Astrocyte (in vitro differentiated cells and primary cell): Measurements from ENCODE around the gene FYN. TPM values are rescaled to one million over a fixed set of nuclear protein-coding genes. Genes with fewer than 3 reads are reported as not detected.

Source experiments
- DNase-seq: peaks from one replicate; pipeline ENCODE4 v3.0.0-alpha.2; 2010; ENCODE audit warnings: low read depth
- FAIRE-seq: peaks from 2 replicates; lab custom pipeline; 2011; peaks lifted over from hg19 to GRCh38; lab: Jason Lieb, UNC
- H2AFZ ChIP-seq: 2 replicates; pipeline ENCODE4 v1.6.0; 2012; ENCODE audit warnings: low read depth, low read length, inconsistent platforms
- H3K27ac ChIP-seq: 2 replicates; pipeline ENCODE4 v1.5.1; 2011; ENCODE audit warnings: low read depth, low read length, inconsistent platforms
- H3K27me3 ChIP-seq: 2 replicates; pipeline ENCODE4 v1.6.0; 2011; ENCODE audit warnings: low read length, inconsistent platforms; ENCODE audit not compliant: insufficient read depth
- H3K36me3 ChIP-seq: 2 replicates; pipeline ENCODE4 v1.5.1; 2011; ENCODE audit warnings: low read length, inconsistent platforms; ENCODE audit not compliant: insufficient read depth
- H3K4me1 ChIP-seq: 2 replicates; pipeline ENCODE4 v1.5.1; 2011; ENCODE audit warnings: low read length, inconsistent platforms; ENCODE audit not compliant: insufficient read depth
- H3K4me2 ChIP-seq: 2 replicates; pipeline ENCODE4 v1.6.0; 2012; ENCODE audit warnings: low read length, inconsistent platforms
- H3K4me3 ChIP-seq: 2 replicates; pipeline ENCODE4 v1.5.1; 2011; ENCODE audit warnings: low read depth, mild to moderate bottlenecking, low read length, inconsistent platforms; ENCODE audit not compliant: insufficient read depth
- H3K79me2 ChIP-seq: 2 replicates; pipeline ENCODE4 v1.6.0; 2012; ENCODE audit warnings: mild to moderate bottlenecking, low read length, inconsistent platforms; ENCODE audit not compliant: insufficient read depth
- H3K9ac ChIP-seq: 2 replicates; pipeline ENCODE4 v1.6.0; 2012; ENCODE audit warnings: mild to moderate bottlenecking, low read length, inconsistent platforms
- H3K9me3 ChIP-seq: 2 replicates; pipeline ENCODE4 v1.5.1; 2012; ENCODE audit warnings: low read depth, mild to moderate bottlenecking, low read length, inconsistent platforms; ENCODE audit not compliant: insufficient read depth
- H4K20me1 ChIP-seq: 2 replicates; pipeline ENCODE4 v1.6.0; 2012; ENCODE audit warnings: low read length, inconsistent platforms; ENCODE audit not compliant: insufficient read depth
- H3K27ac Mint-ChIP-seq: one replicate; pipeline ENCODE4 v1.8.0; 2021; ENCODE audit warnings: mild to moderate bottlenecking, mixed read lengths; ENCODE audit not compliant: unreplicated experiment
- H3K27me3 Mint-ChIP-seq: one replicate; pipeline ENCODE4 v1.8.0; 2021; ENCODE audit warnings: low read depth, mixed read lengths; ENCODE audit not compliant: unreplicated experiment
- H3K36me3 Mint-ChIP-seq: one replicate; pipeline ENCODE4 v1.8.0; 2021; ENCODE audit warnings: low read depth, mixed read lengths; ENCODE audit not compliant: unreplicated experiment
- H3K4me1 Mint-ChIP-seq: one replicate; pipeline ENCODE4 v1.8.0; 2021; ENCODE audit warnings: low read depth, mixed read lengths; ENCODE audit not compliant: unreplicated experiment
- H3K4me3 Mint-ChIP-seq: one replicate; pipeline ENCODE4 v1.8.0; 2021; ENCODE audit warnings: mild to moderate bottlenecking, moderate library complexity, mixed read lengths; ENCODE audit not compliant: unreplicated experiment
- H3K9me3 Mint-ChIP-seq: one replicate; pipeline ENCODE4 v1.8.0; 2021; ENCODE audit warnings: mild to moderate bottlenecking, mixed read lengths; ENCODE audit not compliant: unreplicated experiment
- CTCF ChIP-seq: IDR thresholded peaks from 2 replicates; pipeline ENCODE4 v1.5.1; 2011; ENCODE audit warnings: low read depth, mild to moderate bottlenecking, inconsistent platforms, low read length, moderate library complexity; ENCODE audit not compliant: insufficient read depth
- EZH2 ChIP-seq: IDR thresholded peaks from 2 replicates; pipeline ENCODE4 v1.6.1; 2012; ENCODE audit warnings: mild to moderate bottlenecking, low read length, inconsistent platforms; ENCODE audit not compliant: insufficient read depth
- total RNA-seq: library from RNA; stranded (reverse); gene quantifications from 2 replicates; pipeline ENCODE4 v1.2.1, GENCODE V29; 2021

The FYN gene
- total RNA-seq, 1 donor from 2014 or later: 167 TPM

- TF ChIP-seq EZH2: no peak
- no peak for TF ChIP-seq CTCF
- peaks cover 16% of the 10 kb centered on the region for H3K36me3 Mint-ChIP-seq
- H2AFZ ChIP-seq: no peak overlapping the region
- peak overlapping the region; percentile 8 for H3K27ac ChIP-seq
- peaks cover 13% of the 10 kb centered on the region for H3K4me1 Mint-ChIP-seq
- peaks cover 14% of the 10 kb centered on the region for H3K79me2 ChIP-seq
- peaks cover 8% of the 10 kb centered on the region for H3K4me1 ChIP-seq
- peaks cover 10% of the 10 kb centered on the region for H4K20me1 ChIP-seq
- no peak overlapping the region for H3K4me2 ChIP-seq
- H3K4me3 ChIP-seq: no peak overlapping the region
- no peaks in the 10 kb centered on the region for H3K36me3 ChIP-seq
- DNase-seq (no peak), FAIRE-seq (no peak)
- H3K27me3 ChIP-seq: no peaks in the 10 kb centered on the region
- no peaks in the 10 kb centered on the region for H3K9me3 Mint-ChIP-seq
- no peaks in the 10 kb centered on the region for H3K9me3 ChIP-seq
- H3K9ac ChIP-seq: no peak overlapping the region
- H3K4me3 Mint-ChIP-seq: no peak overlapping the region
- no peaks in the 10 kb centered on the region for H3K27me3 Mint-ChIP-seq
- peak overlapping the region; percentile 38 for H3K27ac Mint-ChIP-seq
Observed at GRCh38 chr6:111750153-111750552, 123.1 kb downstream of the FYN start.

DNA sequence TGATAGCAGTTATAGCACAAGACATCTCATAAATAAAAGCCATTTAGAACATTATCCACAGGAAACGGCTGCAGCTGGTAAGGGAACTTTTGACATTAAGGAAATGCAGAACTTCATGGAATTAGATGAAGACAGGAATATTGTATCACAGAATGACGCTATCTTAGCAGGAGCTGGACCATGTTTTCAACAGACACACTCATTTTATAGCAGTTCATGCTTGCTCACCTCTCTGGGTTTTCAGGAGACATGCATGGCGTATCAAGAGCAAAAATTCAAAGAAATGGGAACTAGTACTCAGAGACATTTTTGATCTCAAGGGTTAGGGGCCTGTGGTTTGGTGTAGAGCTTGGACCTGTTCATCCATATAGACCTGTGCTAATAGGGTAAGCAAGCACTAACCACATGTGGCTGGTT lies 125.0 kb downstream of the FYN start:
- TF ChIP-seq CTCF: no peak
- TF ChIP-seq EZH2: no peak
- Mint-ChIP-seq H3K4me1 (peaks cover 22% of the 10 kb centered on the region), H3K27me3 (no peaks in the 10 kb centered on the region), H3K9me3 (no peaks in the 10 kb centered on the region), H3K36me3 (peaks cover 9% of the 10 kb centered on the region), H3K4me3 (no peak overlapping the region), H3K27ac (no peak overlapping the region)
- Histone ChIP-seq H3K27me3 (no peaks in the 10 kb centered on the region), H3K9me3 (no peaks in the 10 kb centered on the region), H3K9ac (no peak overlapping the region), H3K4me3 (no peak overlapping the region), H3K79me2 (peaks cover 13% of the 10 kb centered on the region), H3K4me1 (peaks cover 16% of the 10 kb centered on the region), H4K20me1 (peaks cover 14% of the 10 kb centered on the region), H3K36me3 (no peaks in the 10 kb centered on the region), H2AFZ (no peak overlapping the region), H3K4me2 (no peak overlapping the region), H3K27ac (no peak overlapping the region)
- DNase-seq (no peak), FAIRE-seq (no peak)

- H3K9me3 Mint-ChIP-seq: no peaks in the 10 kb centered on the region
- FAIRE-seq (no peak), DNase-seq (no peak)
- Histone ChIP-seq H3K27me3 (no peaks in the 10 kb centered on the region), H4K20me1 (peaks cover 14% of the 10 kb centered on the region), H3K4me2 (no peak overlapping the region), H3K36me3 (no peaks in the 10 kb centered on the region), H3K4me3 (no peak overlapping the region), H3K27ac (no peak overlapping the region), H3K9ac (no peak overlapping the region), H2AFZ (no peak overlapping the region), H3K79me2 (peaks cover 13% of the 10 kb centered on the region), H3K9me3 (no peaks in the 10 kb centered on the region), H3K4me1 (peaks cover 16% of the 10 kb centered on the region)
- peaks cover 22% of the 10 kb centered on the region for H3K4me1 Mint-ChIP-seq
- H3K27me3 Mint-ChIP-seq: no peaks in the 10 kb centered on the region
- no peak overlapping the region for H3K27ac Mint-ChIP-seq
- no peak for TF ChIP-seq EZH2
- TF ChIP-seq CTCF: no peak
- H3K4me3 Mint-ChIP-seq: no peak overlapping the region
- H3K36me3 Mint-ChIP-seq: peaks cover 8% of the 10 kb centered on the region
Observed at GRCh38 chr6:111747829-111748228, 125.4 kb downstream of the FYN start.
